T-cell (primary cell): ENCODE results near the gene ZGPAT. TPM values are rescaled to one million over a fixed set of nuclear protein-coding genes. Genes with fewer than 3 reads are reported as not detected.

Experiments
- ATAC-seq, 4 experiments: fragments of 200-7000 bp in 3 of 4; fragments of 150-1000 bp in 1 of 4; cut with Tn5 transposase; replicated peaks in 1 of 4; 1 replicate in 3 of 4; 2 replicates in 1 of 4; pipeline ENCODE4 v1.10.0; 2021; ENCODE audit warnings: moderate library complexity in 3 of 4, mild to moderate bottlenecking in 2 of 4, moderate number of reproducible peaks in 1 of 4
- CTCF ChIA-PET, 2 donors: fragments of 300-600 bp; sonication (Branson Sonifier 250); formaldehyde crosslinking; loops; one replicate each; lab custom pipeline; 2022; ENCODE audit warnings: antibody characterized with exemption in 2 of 2; lab: Charles Lee
- POLR2A ChIA-PET, 2 donors: fragments of 300-600 bp; sonication (Branson Sonifier 250); formaldehyde crosslinking; loops; one replicate each; lab custom pipeline; 2022; ENCODE audit warnings: antibody characterized with exemption in 2 of 2; lab: Charles Lee
- DNase-seq, 35 experiments: peaks; one replicate each; pipeline versions ENCODE4 v3.0.0 to v3.0.0-alpha.2; 2013 to 2023
- H3K27ac ChIP-seq: one replicate; pipeline ENCODE4 v1.5.1; 2013; ENCODE audit warnings: low read length
- H3K27me3 ChIP-seq, 2 experiments: replicated peaks in 1 of 2; 1 replicate in 1 of 2; 2 replicates in 1 of 2; pipeline versions ENCODE4 v1.6.1 to v1.7.0; 2013; ENCODE audit warnings: low read length in 1 of 2, mixed read lengths in 1 of 2; ENCODE audit not compliant: control insufficient read depth in 2 of 2, insufficient read depth in 2 of 2; ENCODE audit errors: extremely low read depth in 1 of 2
- H3K36me3 ChIP-seq, 2 donors: 1 replicate in 1 of 2; 2 replicates in 1 of 2; pipeline versions ENCODE4 v1.6.1 to v1.7.0; 2013; ENCODE audit warnings: low read length in 1 of 2; ENCODE audit not compliant: control insufficient read depth in 2 of 2, insufficient read depth in 1 of 2; ENCODE audit errors: extremely low read depth in 1 of 2
- H3K4me1 ChIP-seq, 2 experiments: 1 replicate in 1 of 2; 2 replicates in 1 of 2; pipeline versions ENCODE4 v1.6.1 to v1.7.0; 2013; ENCODE audit warnings: low read length in 2 of 2, mixed read lengths in 1 of 2; ENCODE audit not compliant: insufficient read depth in 2 of 2, control insufficient read depth in 1 of 2; ENCODE audit errors: extremely low read depth in 1 of 2
- H3K4me3 ChIP-seq, 2 donors: 1 replicate in 1 of 2; 2 replicates in 1 of 2; pipeline versions ENCODE4 v1.5.1 to v1.7.0; 2013; ENCODE audit warnings: mild to moderate bottlenecking in 2 of 2, low read length in 1 of 2, moderate library complexity in 1 of 2; ENCODE audit not compliant: control insufficient read depth in 1 of 2; ENCODE audit errors: extremely low read depth in 1 of 2
- H3K9me3 ChIP-seq: 2 replicates; pipeline ENCODE4 v1.7.0; 2013
- H3K27ac Mint-ChIP-seq, 2 donors: one replicate each; pipeline ENCODE4 v1.8.0; 2020 to 2021; ENCODE audit warnings: mild to moderate bottlenecking in 2 of 2, mixed read lengths in 2 of 2
- H3K27me3 Mint-ChIP-seq, 2 donors: one replicate each; pipeline ENCODE4 v1.8.0; 2021 to 2022; ENCODE audit warnings: mixed read lengths in 2 of 2
- H3K36me3 Mint-ChIP-seq: one replicate; pipeline ENCODE4 v1.8.0; 2021; ENCODE audit warnings: mixed read lengths
- H3K4me1 Mint-ChIP-seq, 3 donors: one replicate each; pipeline ENCODE4 v1.8.0; 2020 to 2022; ENCODE audit warnings: mixed read lengths in 3 of 3, mild to moderate bottlenecking in 1 of 3
- H3K4me3 Mint-ChIP-seq, 3 donors: one replicate each; pipeline ENCODE4 v1.8.0; 2020 to 2022; ENCODE audit warnings: mild to moderate bottlenecking in 3 of 3, mixed read lengths in 3 of 3, moderate library complexity in 3 of 3
- H3K9me3 Mint-ChIP-seq, 3 donors: one replicate each; pipeline ENCODE4 v1.8.0; 2020 to 2022; ENCODE audit warnings: mixed read lengths in 3 of 3
- WGBS: methylation state at CpG from one replicate; pipeline ENCODE4 v1.1.5; 2013; ENCODE audit warnings: missing lambda C conversion rate; ENCODE audit not compliant: insufficient coverage; 5-methylcytosine and 5-hydroxymethylcytosine counted together
- total RNA-seq, 35 experiments: library from RNA in 6 of 35; stranded (reverse) in 6 of 35; fragments of 120-200 nt in 1 of 35; gene quantifications; one replicate each; pipeline versions ENCODE4 v1.2.1 to v1.2.4 and lab custom pipeline; 2013 to 2026

ZGPAT gene
- total RNA-seq, 5 donors from 2014 or later (not counting 1 experiment from before 2014, with no cell fraction given), result 42.7 to 71.0 (median 59.0) TPM

DNA sequence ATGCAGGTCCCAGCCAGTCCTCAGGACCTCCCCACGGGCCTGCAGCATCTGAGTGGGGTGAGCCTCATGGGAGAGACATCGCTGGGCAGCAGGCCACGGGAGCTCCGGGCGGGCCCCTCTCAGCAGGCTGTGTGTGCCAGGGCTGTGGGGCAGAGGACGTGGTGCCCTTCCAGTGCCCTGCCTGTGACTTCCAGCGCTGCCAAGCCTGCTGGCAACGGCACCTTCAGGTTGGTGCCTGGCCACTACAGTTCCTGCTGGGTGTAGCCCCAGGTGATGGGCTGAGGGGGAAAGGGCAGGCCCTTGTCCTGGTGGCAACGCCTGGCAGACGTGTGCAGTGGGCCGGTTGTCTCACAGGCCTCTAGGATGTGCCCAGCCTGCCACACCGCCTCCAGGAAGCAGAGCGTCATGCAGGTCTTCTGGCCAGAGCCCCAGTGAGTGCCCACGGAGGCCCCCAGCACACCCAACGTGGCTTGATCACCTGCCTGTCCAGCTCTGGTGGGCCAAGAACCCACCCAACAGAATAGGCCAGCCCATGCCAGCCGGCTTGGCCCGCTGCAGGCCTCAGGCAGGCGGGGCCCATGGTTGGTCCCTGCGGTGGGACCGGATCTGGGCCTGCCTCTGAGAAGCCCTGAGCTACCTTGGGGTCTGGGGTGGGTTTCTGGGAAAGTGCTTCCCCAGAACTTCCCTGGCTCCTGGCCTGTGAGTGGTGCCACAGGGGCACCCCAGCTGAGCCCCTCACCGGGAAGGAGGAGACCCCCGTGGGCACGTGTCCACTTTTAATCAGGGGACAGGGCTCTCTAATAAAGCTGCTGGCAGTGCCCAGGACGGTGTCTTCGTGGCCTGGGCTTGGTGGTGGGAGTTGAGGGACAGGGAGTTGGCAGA lies 12.2 kb upstream of the ZGPAT start:
- 85% methylated on average over 23 of the region's 25 CpGs for WGBS
- H3K9me3 Mint-ChIP-seq, result no peaks in the 10 kb centered on the region
- peaks cover 0 to 16% of the 10 kb centered on the region in 2 donors for H3K36me3 ChIP-seq
- H3K36me3 Mint-ChIP-seq, result no peaks in the 10 kb centered on the region
- H3K9me3 ChIP-seq, result no peaks in the 10 kb centered on the region
- no peak overlapping the region for H3K27ac ChIP-seq
- no peak for DNase-seq
- ATAC-seq, result no peak
- H3K27ac Mint-ChIP-seq, result peak overlapping the region in 1 of 2 donors; percentile 55
- peaks cover 2 to 68% of the 10 kb centered on the region in 2 experiments for H3K4me1 ChIP-seq
- H3K4me3 Mint-ChIP-seq, result peak overlapping the region in 1 of 3 donors; percentile 64
- H3K27me3 Mint-ChIP-seq, result no peaks in the 10 kb centered on the region
- ChIA-PET POLR2A (no interaction called here), CTCF (no interaction called here)
- no peak overlapping the region for H3K4me3 ChIP-seq
- H3K4me1 Mint-ChIP-seq, result peaks cover 5 to 26% (median 9%) of the 10 kb centered on the region in 3 donors
- H3K27me3 ChIP-seq, result no peaks in the 10 kb centered on the region

DNA sequence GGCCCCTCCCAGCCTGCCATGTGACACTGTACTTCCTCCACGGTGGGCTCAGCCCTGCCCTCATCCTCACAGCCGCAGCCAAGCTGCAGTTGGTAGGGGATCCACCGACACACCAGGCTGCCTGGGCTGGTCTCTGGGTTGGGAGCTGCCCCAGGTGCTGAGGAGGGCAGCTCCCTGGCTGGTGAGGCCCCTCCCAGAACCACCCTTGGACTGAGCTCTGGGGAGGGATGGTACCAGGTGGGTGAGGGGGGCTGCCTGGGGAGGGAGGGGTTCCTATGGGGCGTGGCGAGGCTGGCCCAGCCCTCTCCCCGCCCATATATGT lies 11.6 kb upstream of the ZGPAT start:
- WGBS, result 35% methylated on average over 2 of the region's 6 CpGs

DNA sequence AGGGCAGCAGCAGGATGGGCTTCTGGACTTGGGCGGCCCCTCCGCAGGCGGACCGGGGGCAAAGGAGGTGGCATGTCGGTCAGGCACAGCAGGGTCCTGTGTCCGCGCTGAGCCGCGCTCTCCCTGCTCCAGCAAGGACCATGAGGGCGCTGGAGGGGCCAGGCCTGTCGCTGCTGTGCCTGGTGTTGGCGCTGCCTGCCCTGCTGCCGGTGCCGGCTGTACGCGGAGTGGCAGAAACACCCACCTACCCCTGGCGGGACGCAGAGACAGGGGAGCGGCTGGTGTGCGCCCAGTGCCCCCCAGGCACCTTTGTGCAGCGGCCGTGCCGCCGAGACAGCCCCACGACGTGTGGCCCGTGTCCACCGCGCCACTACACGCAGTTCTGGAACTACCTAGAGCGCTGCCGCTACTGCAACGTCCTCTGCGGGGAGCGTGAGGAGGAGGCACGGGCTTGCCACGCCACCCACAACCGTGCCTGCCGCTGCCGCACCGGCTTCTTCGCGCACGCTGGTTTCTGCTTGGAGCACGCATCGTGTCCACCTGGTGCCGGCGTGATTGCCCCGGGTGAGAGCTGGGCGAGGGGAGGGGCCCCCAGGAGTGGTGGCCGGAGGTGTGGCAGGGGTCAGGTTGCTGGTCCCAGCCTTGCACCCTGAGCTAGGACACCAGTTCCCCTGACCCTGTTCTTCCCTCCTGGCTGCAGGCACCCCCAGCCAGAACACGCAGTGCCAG lies 11.0 kb upstream of the ZGPAT start, which contains the start of gene TNFRSF6B:
Gene TNFRSF6B (plus strand): TSS at position 25 of the 729 bp plus-strand sequence. CDS start 116 bp downstream, at position 141.
- Mint-ChIP-seq H3K27ac (peak within 1 kb of the TSS in 1 of 2 donors; percentile 55), H3K27me3 (no peaks in the 10 kb centered on the region), H3K4me1 (peaks cover 0 to 32% (median 12%) of the 10 kb centered on the region in 3 donors), H3K9me3 (no peaks in the 10 kb centered on the region), H3K4me3 (peak within 1 kb of the TSS in 2 of 3 donors; percentile 28 to 64), H3K36me3 (no peaks in the 10 kb centered on the region)
- Histone ChIP-seq H3K9me3 (no peaks in the 10 kb centered on the region), H3K4me1 (peaks cover 2 to 79% of the 10 kb centered on the region in 2 experiments), H3K4me3 (peak within 1 kb of the TSS; percentile 15 to 36), H3K36me3 (peaks cover 0 to 16% of the 10 kb centered on the region in 2 donors), H3K27me3 (no peaks in the 10 kb centered on the region), H3K27ac (no peak within 1 kb of the TSS)
- ATAC-seq (peak; percentile 22 to 48 (median 42)), DNase-seq (peak in 9 of 35 experiments; percentile 7 to 34 (median 22))
- POLR2A ChIA-PET, result interaction anchor here in 1 of 2 donors (0.5 kb wide), 1 partner anchor 72 kb away, joined by 3 read pairs; no protein-coding TSS in a partner anchor
- 7% methylated on average over 48 of the region's 52 CpGs for whole genome bisulfite sequencing
- CTCF ChIA-PET, result no interaction called here

More for the DNA sequence above, 11.6 kb upstream of the ZGPAT start:
- POLR2A ChIA-PET, result no interaction called here
- Histone ChIP-seq H3K4me3 (peak overlapping the region in 1 of 2 donors; percentile 36), H3K27ac (no peak overlapping the region), H3K36me3 (peaks cover 0 to 16% of the 10 kb centered on the region in 2 donors), H3K4me1 (peaks cover 2 to 74% of the 10 kb centered on the region in 2 experiments), H3K27me3 (no peaks in the 10 kb centered on the region), H3K9me3 (no peaks in the 10 kb centered on the region)
- Mint-ChIP-seq H3K9me3 (no peaks in the 10 kb centered on the region), H3K27ac (peak overlapping the region in 1 of 2 donors; percentile 55), H3K4me1 (peaks cover 4 to 30% (median 12%) of the 10 kb centered on the region in 3 donors), H3K4me3 (peak overlapping the region in 2 of 3 donors; percentile 28 to 64), H3K27me3 (no peaks in the 10 kb centered on the region), H3K36me3 (no peaks in the 10 kb centered on the region)
- ATAC-seq (peak; percentile 65 to 80 (median 70)), DNase-seq (peak in 27 of 35 experiments; percentile 14 to 62 (median 36))
- CTCF ChIA-PET, result no interaction called here

DNA sequence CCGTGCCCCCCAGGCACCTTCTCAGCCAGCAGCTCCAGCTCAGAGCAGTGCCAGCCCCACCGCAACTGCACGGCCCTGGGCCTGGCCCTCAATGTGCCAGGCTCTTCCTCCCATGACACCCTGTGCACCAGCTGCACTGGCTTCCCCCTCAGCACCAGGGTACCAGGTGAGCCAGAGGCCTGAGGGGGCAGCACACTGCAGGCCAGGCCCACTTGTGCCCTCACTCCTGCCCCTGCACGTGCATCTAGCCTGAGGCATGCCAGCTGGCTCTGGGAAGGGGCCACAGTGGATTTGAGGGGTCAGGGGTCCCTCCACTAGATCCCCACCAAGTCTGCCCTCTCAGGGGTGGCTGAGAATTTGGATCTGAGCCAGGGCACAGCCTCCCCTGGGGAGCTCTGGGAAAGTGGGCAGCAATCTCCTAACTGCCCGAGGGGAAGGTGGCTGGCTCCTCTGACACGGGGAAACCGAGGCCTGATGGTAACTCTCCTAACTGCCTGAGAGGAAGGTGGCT lies 10.4 kb upstream of the ZGPAT start:
- Mint-ChIP-seq H3K27me3 (no peaks in the 10 kb centered on the region), H3K27ac (no peak overlapping the region), H3K36me3 (no peaks in the 10 kb centered on the region), H3K4me1 (peaks cover 0 to 37% (median 12%) of the 10 kb centered on the region in 3 donors), H3K4me3 (peak overlapping the region in 2 of 3 donors; percentile 24 to 64), H3K9me3 (no peaks in the 10 kb centered on the region)
- ChIA-PET POLR2A (interaction anchor here in 1 of 2 donors (0.5 kb wide), 1 partner anchor 72 kb away, joined by 3 read pairs; no protein-coding TSS in a partner anchor), CTCF (no interaction called here)
- 79% methylated on average over 3 of the region's 7 CpGs for WGBS
- DNase-seq (no peak), ATAC-seq (no peak)
- Histone ChIP-seq H3K9me3 (no peaks in the 10 kb centered on the region), H3K36me3 (peaks cover 2 to 16% of the 10 kb centered on the region in 2 donors), H3K27ac (no peak overlapping the region), H3K4me3 (peak overlapping the region in 1 of 2 donors; percentile 36), H3K4me1 (peaks cover 2 to 83% of the 10 kb centered on the region in 2 experiments), H3K27me3 (no peaks in the 10 kb centered on the region)

DNA sequence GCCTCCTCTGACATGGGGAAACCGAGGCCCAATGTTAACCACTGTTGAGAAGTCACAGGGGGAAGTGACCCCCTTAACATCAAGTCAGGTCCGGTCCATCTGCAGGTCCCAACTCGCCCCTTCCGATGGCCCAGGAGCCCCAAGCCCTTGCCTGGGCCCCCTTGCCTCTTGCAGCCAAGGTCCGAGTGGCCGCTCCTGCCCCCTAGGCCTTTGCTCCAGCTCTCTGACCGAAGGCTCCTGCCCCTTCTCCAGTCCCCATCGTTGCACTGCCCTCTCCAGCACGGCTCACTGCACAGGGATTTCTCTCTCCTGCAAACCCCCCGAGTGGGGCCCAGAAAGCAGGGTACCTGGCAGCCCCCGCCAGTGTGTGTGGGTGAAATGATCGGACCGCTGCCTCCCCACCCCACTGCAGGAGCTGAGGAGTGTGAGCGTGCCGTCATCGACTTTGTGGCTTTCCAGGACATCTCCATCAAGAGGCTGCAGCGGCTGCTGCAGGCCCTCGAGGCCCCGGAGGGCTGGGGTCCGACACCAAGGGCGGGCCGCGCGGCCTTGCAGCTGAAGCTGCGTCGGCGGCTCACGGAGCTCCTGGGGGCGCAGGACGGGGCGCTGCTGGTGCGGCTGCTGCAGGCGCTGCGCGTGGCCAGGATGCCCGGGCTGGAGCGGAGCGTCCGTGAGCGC lies 9.8 kb upstream of the ZGPAT start:
- Histone ChIP-seq H3K4me3 (no peak overlapping the region), H3K27ac (no peak overlapping the region), H3K4me1 (peaks cover 2 to 83% of the 10 kb centered on the region in 2 experiments), H3K27me3 (no peaks in the 10 kb centered on the region), H3K9me3 (no peaks in the 10 kb centered on the region), H3K36me3 (peaks cover 2 to 16% of the 10 kb centered on the region in 2 donors)
- Mint-ChIP-seq H3K27ac (no peak overlapping the region), H3K27me3 (no peaks in the 10 kb centered on the region), H3K36me3 (no peaks in the 10 kb centered on the region), H3K4me1 (peaks cover 0 to 37% (median 12%) of the 10 kb centered on the region in 3 donors), H3K4me3 (peak overlapping the region in 2 of 3 donors; percentile 24 to 64), H3K9me3 (no peaks in the 10 kb centered on the region)
- 96% methylated on average over 20 of the region's 40 CpGs for WGBS
- ChIA-PET POLR2A (no interaction called here), CTCF (no interaction called here)
- no peak for ATAC-seq
- no peak for DNase-seq
